ENCODE data around the gene FAM114A1.
A peak's percentile ranks its signal among the peaks of the same experiment; 100 is the strongest.
"Not testable (repeated sequence)": the region's sequence is repeated elsewhere in the genome, so short reads cannot be mapped to it uniquely, and the experiment has no call there.

Gene FAM114A1

GRCh38 chr4:38940476-38940875 lies 72.9 kb downstream of the FAM114A1 start:
- Histone ChIP-seq H3K4me1 (no peaks in the 10 kb centered on the region), H3K4me3 (no peak overlapping the region), H3K27me3 (ENCODE audit: low read depth) (no peaks in the 10 kb centered on the region), H3K9me3 (no peaks in the 10 kb centered on the region), H3K36me3 (replicated peaks) (no peaks in the 10 kb centered on the region)
- DNase-seq (ENCODE audit: low spot score in 2 of 2) = no peak
- in situ Hi-C loops (cut with MboI; ENCODE audit: low sequenced_read_pairs) = no loop called here

GRCh38 chr4:38941906-38942305 lies 74.3 kb downstream of the FAM114A1 start:
- H3K4me1 ChIP-seq; H3K36me3 ChIP-seq (replicated peaks); H3K9me3 ChIP-seq; H3K4me3 ChIP-seq; DNase-seq (ENCODE audit: low spot score in 2 of 2); in situ Hi-C loops (cut with MboI; ENCODE audit: low sequenced_read_pairs); H3K27me3 ChIP-seq (ENCODE audit: low read depth): not testable (repeated sequence)

GRCh38 chr4:38943343-38943742 lies 75.7 kb downstream of the FAM114A1 start:
- H3K4me1 ChIP-seq = no peaks in the 10 kb centered on the region
- DNase-seq (ENCODE audit: low spot score in 2 of 2) = no peak
- in situ Hi-C loops (cut with MboI; ENCODE audit: low sequenced_read_pairs) = no loop called here
- no peaks in the 10 kb centered on the region for H3K27me3 ChIP-seq (ENCODE audit: low read depth)
- H3K4me3 ChIP-seq = no peak overlapping the region
- H3K36me3 ChIP-seq (replicated peaks) = no peaks in the 10 kb centered on the region
- no peaks in the 10 kb centered on the region for H3K9me3 ChIP-seq

- Histone ChIP-seq H3K4me1 (no peaks in the 10 kb centered on the region), H3K4me3 (no peak overlapping the region), H3K9me3 (no peaks in the 10 kb centered on the region), H3K36me3 (replicated peaks) (no peaks in the 10 kb centered on the region), H3K27me3 (ENCODE audit: low read depth) (no peaks in the 10 kb centered on the region)
- in situ Hi-C loops (cut with MboI; ENCODE audit: low sequenced_read_pairs) = no loop called here
- no peak for DNase-seq (ENCODE audit: low spot score in 2 of 2)
Observed at GRCh38 chr4:38944440-38944839, 76.8 kb downstream of the FAM114A1 start.

- no peaks in the 10 kb centered on the region for H3K27me3 ChIP-seq (ENCODE audit: low read depth)
- in situ Hi-C loops (cut with MboI; ENCODE audit: low sequenced_read_pairs) = no loop called here
- H3K9me3 ChIP-seq = no peaks in the 10 kb centered on the region
- DNase-seq (ENCODE audit: low spot score in 2 of 2) = no peak
- H3K36me3 ChIP-seq (replicated peaks) = no peaks in the 10 kb centered on the region
- peaks cover 5% of the 10 kb centered on the region for H3K4me1 ChIP-seq
- H3K4me3 ChIP-seq = no peak overlapping the region
Observed at GRCh38 chr4:38946919-38947318, 79.3 kb downstream of the FAM114A1 start.

GRCh38 chr4:38948551-38948950 lies 80.9 kb downstream of the FAM114A1 start:
- no peak for DNase-seq (ENCODE audit: low spot score in 2 of 2)
- peaks cover 8% of the 10 kb centered on the region for H3K4me1 ChIP-seq
- no peaks in the 10 kb centered on the region for H3K9me3 ChIP-seq
- H3K27me3 ChIP-seq (ENCODE audit: low read depth) = no peaks in the 10 kb centered on the region
- no peaks in the 10 kb centered on the region for H3K36me3 ChIP-seq (replicated peaks)
- in situ Hi-C loops (cut with MboI; ENCODE audit: low sequenced_read_pairs) = no loop called here
- no peak overlapping the region for H3K4me3 ChIP-seq

GRCh38 chr4:38949411-38950051 lies 81.9 kb downstream of the FAM114A1 start:
- Histone ChIP-seq H3K36me3 (replicated peaks) (no peaks in the 10 kb centered on the region), H3K4me3 (no peak overlapping the region), H3K4me1 (peaks cover 8% of the 10 kb centered on the region), H3K9me3 (no peaks in the 10 kb centered on the region), H3K27me3 (ENCODE audit: low read depth) (no peaks in the 10 kb centered on the region)
- no peak for DNase-seq (ENCODE audit: low spot score in 2 of 2)
- in situ Hi-C loops (cut with MboI; ENCODE audit: low sequenced_read_pairs) = no loop called here

GRCh38 chr4:38950159-38950558 lies 82.6 kb downstream of the FAM114A1 start:
- in situ Hi-C loops (cut with MboI; ENCODE audit: low sequenced_read_pairs) = no loop called here
- H3K4me3 ChIP-seq = no peak overlapping the region
- H3K27me3 ChIP-seq (ENCODE audit: low read depth) = no peaks in the 10 kb centered on the region
- H3K36me3 ChIP-seq (replicated peaks) = no peaks in the 10 kb centered on the region
- no peaks in the 10 kb centered on the region for H3K9me3 ChIP-seq
- peaks cover 8% of the 10 kb centered on the region for H3K4me1 ChIP-seq
- no peak for DNase-seq (ENCODE audit: low spot score in 2 of 2)

- no peaks in the 10 kb centered on the region for H3K27me3 ChIP-seq (ENCODE audit: low read depth)
- H3K9me3 ChIP-seq = no peaks in the 10 kb centered on the region
- no peaks in the 10 kb centered on the region for H3K36me3 ChIP-seq (replicated peaks)
- H3K4me3 ChIP-seq = no peak overlapping the region
- DNase-seq (ENCODE audit: low spot score in 2 of 2) = no peak
- H3K4me1 ChIP-seq = peaks cover 8% of the 10 kb centered on the region
- in situ Hi-C loops (cut with MboI; ENCODE audit: low sequenced_read_pairs) = no loop called here
Observed at GRCh38 chr4:38950734-38951133, 83.1 kb downstream of the FAM114A1 start.

GRCh38 chr4:38951598-38951997 lies 84.0 kb downstream of the FAM114A1 start:
- Histone ChIP-seq H3K4me1 (peaks cover 16% of the 10 kb centered on the region), H3K27me3 (ENCODE audit: low read depth) (no peaks in the 10 kb centered on the region), H3K36me3 (replicated peaks) (no peaks in the 10 kb centered on the region), H3K9me3 (no peaks in the 10 kb centered on the region), H3K4me3 (no peak overlapping the region)
- in situ Hi-C loops (cut with MboI; ENCODE audit: low sequenced_read_pairs) = no loop called here
- DNase-seq (ENCODE audit: low spot score in 2 of 2) = no peak

- no peaks in the 10 kb centered on the region for H3K9me3 ChIP-seq
Observed at GRCh38 chr4:38952017-38952416, 84.4 kb downstream of the FAM114A1 start.

GRCh38 chr4:38954727-38955126 lies 87.1 kb downstream of the FAM114A1 start:
- in situ Hi-C loops (cut with MboI; ENCODE audit: low sequenced_read_pairs) = no loop called here
- H3K4me3 ChIP-seq = no peak overlapping the region
- no peak for DNase-seq (ENCODE audit: low spot score in 2 of 2)
- no peaks in the 10 kb centered on the region for H3K27me3 ChIP-seq (ENCODE audit: low read depth)
- H3K36me3 ChIP-seq (replicated peaks) = no peaks in the 10 kb centered on the region
- H3K9me3 ChIP-seq = no peaks in the 10 kb centered on the region
- peaks cover 29% of the 10 kb centered on the region for H3K4me1 ChIP-seq

More at GRCh38 chr4:38952017-38952416, 84.4 kb downstream of the FAM114A1 start:
- Histone ChIP-seq H3K27me3 (ENCODE audit: low read depth) (no peaks in the 10 kb centered on the region), H3K36me3 (replicated peaks) (no peaks in the 10 kb centered on the region), H3K4me1 (peaks cover 20% of the 10 kb centered on the region), H3K4me3 (no peak overlapping the region)
- no peak for DNase-seq (ENCODE audit: low spot score in 2 of 2)
- in situ Hi-C loops (cut with MboI; ENCODE audit: low sequenced_read_pairs) = no loop called here

GRCh38 chr4:38955957-38956356 lies 88.4 kb downstream of the FAM114A1 start:
- H3K27me3 ChIP-seq (ENCODE audit: low read depth) = no peaks in the 10 kb centered on the region
- no peaks in the 10 kb centered on the region for H3K9me3 ChIP-seq
- H3K4me1 ChIP-seq = peaks cover 29% of the 10 kb centered on the region
- in situ Hi-C loops (cut with MboI; ENCODE audit: low sequenced_read_pairs) = no loop called here
- no peak overlapping the region for H3K4me3 ChIP-seq
- DNase-seq (ENCODE audit: low spot score in 2 of 2) = peak in 1 of 2 experiments; percentile 19
- no peaks in the 10 kb centered on the region for H3K36me3 ChIP-seq (replicated peaks)

GRCh38 chr4:38957261-38957815 lies 89.7 kb downstream of the FAM114A1 start:
- DNase-seq (ENCODE audit: low spot score in 2 of 2) = peak in 1 of 2 experiments; percentile 60
- Histone ChIP-seq H3K36me3 (replicated peaks) (no peaks in the 10 kb centered on the region), H3K9me3 (no peaks in the 10 kb centered on the region), H3K4me1 (peaks cover 21% of the 10 kb centered on the region), H3K27me3 (ENCODE audit: low read depth) (no peaks in the 10 kb centered on the region), H3K4me3 (no peak overlapping the region)
- in situ Hi-C loops (cut with MboI; ENCODE audit: low sequenced_read_pairs) = no loop called here

GRCh38 chr4:38957893-38958292 lies 90.3 kb downstream of the FAM114A1 start:
- Histone ChIP-seq H3K36me3 (replicated peaks) (no peaks in the 10 kb centered on the region), H3K4me1 (peaks cover 21% of the 10 kb centered on the region), H3K27me3 (ENCODE audit: low read depth) (no peaks in the 10 kb centered on the region), H3K4me3 (no peak overlapping the region), H3K9me3 (no peaks in the 10 kb centered on the region)
- DNase-seq (ENCODE audit: low spot score in 2 of 2) = no peak
- in situ Hi-C loops (cut with MboI; ENCODE audit: low sequenced_read_pairs) = no loop called here
